ENCODE results near the gene ABCC2.

GRCh38 chr10:99809481-99809880, 27.0 kb downstream of the ABCC2 start:
- TF ChIP-seq, protein P1, sequence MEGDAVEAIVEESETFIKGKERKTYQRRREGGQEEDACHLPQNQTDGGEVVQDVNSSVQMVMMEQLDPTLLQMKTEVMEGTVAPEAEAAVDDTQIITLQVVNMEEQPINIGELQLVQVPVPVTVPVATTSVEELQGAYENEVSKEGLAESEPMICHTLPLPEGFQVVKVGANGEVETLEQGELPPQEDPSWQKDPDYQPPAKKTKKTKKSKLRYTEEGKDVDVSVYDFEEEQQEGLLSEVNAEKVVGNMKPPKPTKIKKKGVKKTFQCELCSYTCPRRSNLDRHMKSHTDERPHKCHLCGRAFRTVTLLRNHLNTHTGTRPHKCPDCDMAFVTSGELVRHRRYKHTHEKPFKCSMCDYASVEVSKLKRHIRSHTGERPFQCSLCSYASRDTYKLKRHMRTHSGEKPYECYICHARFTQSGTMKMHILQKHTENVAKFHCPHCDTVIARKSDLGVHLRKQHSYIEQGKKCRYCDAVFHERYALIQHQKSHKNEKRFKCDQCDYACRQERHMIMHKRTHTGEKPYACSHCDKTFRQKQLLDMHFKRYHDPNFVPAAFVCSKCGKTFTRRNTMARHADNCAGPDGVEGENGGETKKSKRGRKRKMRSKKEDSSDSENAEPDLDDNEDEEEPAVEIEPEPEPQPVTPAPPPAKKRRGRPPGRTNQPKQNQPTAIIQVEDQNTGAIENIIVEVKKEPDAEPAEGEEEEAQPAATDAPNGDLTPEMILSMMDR (IDR thresholded peaks at IDR 0.05) = no peak
- TF ChIP-seq EZH2 (IDR thresholded peaks at IDR 0.05; ENCODE audit: borderline replicate concordance, insufficient read depth, low read depth, low read length, poor library complexity, severe bottlenecking) = no peak
